Duodenal mucosa (tissue), 2 donors: ENCODE results near the gene C11orf68.

Experiments used
- H3K27ac ChIP-seq: one replicate; pipeline ENCODE4 v1.7.0; 2013; ENCODE audit warnings: low read depth, low read length
- H3K27me3 ChIP-seq, 2 donors: one replicate each; pipeline ENCODE4 v1.7.0; 2013; ENCODE audit warnings: low read length in 2 of 2, control low read depth in 1 of 2; ENCODE audit not compliant: insufficient read depth in 2 of 2, control insufficient read depth in 1 of 2
- H3K36me3 ChIP-seq, 2 donors: one replicate each; pipeline ENCODE4 v1.7.0; 2013; ENCODE audit warnings: low read length in 2 of 2, control low read depth in 1 of 2; ENCODE audit not compliant: insufficient read depth in 2 of 2, control insufficient read depth in 1 of 2
- H3K4me1 ChIP-seq, 2 donors: one replicate each; pipeline ENCODE4 v1.7.0; 2013; ENCODE audit warnings: low read length in 2 of 2, control low read depth in 1 of 2; ENCODE audit not compliant: insufficient read depth in 2 of 2, control insufficient read depth in 1 of 2
- H3K4me3 ChIP-seq, 2 donors: one replicate each; pipeline ENCODE4 v1.7.0; 2013; ENCODE audit warnings: low read length in 2 of 2, low read depth in 1 of 2
- H3K9ac ChIP-seq, 2 donors: one replicate each; pipeline ENCODE4 v1.7.0; 2013; ENCODE audit warnings: low read length in 2 of 2, low read depth in 1 of 2
- H3K9me3 ChIP-seq, 2 donors: one replicate each; pipeline ENCODE4 v1.7.0; 2013; ENCODE audit warnings: low read length in 2 of 2, control low read depth in 1 of 2; ENCODE audit not compliant: control insufficient read depth in 1 of 2

The C11orf68 gene

GRCh38 chr11:65900899-65901180 is 18.0 kb downstream of the C11orf68 start:
- H3K9ac ChIP-seq: no peak overlapping the region
- no peaks in the 10 kb centered on the region for H3K36me3 ChIP-seq
- H3K27ac ChIP-seq: no peak overlapping the region
- peaks cover 9 to 11% of the 10 kb centered on the region in 2 donors for H3K27me3 ChIP-seq
- H3K4me3 ChIP-seq: no peak overlapping the region
- H3K4me1 ChIP-seq: peaks cover 5 to 12% of the 10 kb centered on the region in 2 donors
- no peaks in the 10 kb centered on the region for H3K9me3 ChIP-seq

- H3K27ac ChIP-seq: peak within 1 kb of the TSS; percentile 47
- no peaks in the 10 kb centered on the region for H3K36me3 ChIP-seq
- H3K9ac ChIP-seq: peak within 1 kb of the TSS in 1 of 2 donors; percentile 35
- peaks cover 9 to 11% of the 10 kb centered on the region in 2 donors for H3K27me3 ChIP-seq
- peak within 1 kb of the TSS; percentile 61 to 62 for H3K4me3 ChIP-seq
- peaks cover 5 to 12% of the 10 kb centered on the region in 2 donors for H3K4me1 ChIP-seq
- H3K9me3 ChIP-seq: no peaks in the 10 kb centered on the region
Measured at GRCh38 chr11:65900125-65900898, 18.6 kb downstream of the C11orf68 start, which contains the start of gene FOSL1. TSS of gene FOSL1 (minus strand) at chr11:65900388. CDS start at chr11:65900339, 49 bp downstream.

- H3K36me3 ChIP-seq: no peaks in the 10 kb centered on the region
- H3K4me3 ChIP-seq: peak overlapping the region; percentile 61 to 62
- peaks cover 5 to 12% of the 10 kb centered on the region in 2 donors for H3K4me1 ChIP-seq
- H3K27me3 ChIP-seq: peaks cover 9 to 11% of the 10 kb centered on the region in 2 donors
- peak overlapping the region in 1 of 2 donors; percentile 35 for H3K9ac ChIP-seq
- H3K27ac ChIP-seq: peak overlapping the region; percentile 47
- H3K9me3 ChIP-seq: no peaks in the 10 kb centered on the region
Measured at GRCh38 chr11:65899356-65900124, 19.3 kb downstream of the C11orf68 start.

- Histone ChIP-seq H3K27ac (no peak overlapping the region), H3K4me3 (peak overlapping the region; percentile 61 to 62), H3K9me3 (no peaks in the 10 kb centered on the region), H3K4me1 (peaks cover 5 to 17% of the 10 kb centered on the region in 2 donors), H3K9ac (no peak overlapping the region), H3K27me3 (peaks cover 9 to 11% of the 10 kb centered on the region in 2 donors), H3K36me3 (no peaks in the 10 kb centered on the region)
Measured at GRCh38 chr11:65898656-65899355, 20.1 kb downstream of the C11orf68 start.

GRCh38 chr11:65897020-65897471 is 21.8 kb downstream of the C11orf68 start:
- Histone ChIP-seq H3K36me3 (no peaks in the 10 kb centered on the region), H3K4me1 (peaks cover 10 to 32% of the 10 kb centered on the region in 2 donors), H3K4me3 (no peak overlapping the region), H3K27me3 (peaks cover 9 to 11% of the 10 kb centered on the region in 2 donors), H3K27ac (no peak overlapping the region), H3K9ac (no peak overlapping the region), H3K9me3 (no peaks in the 10 kb centered on the region)

- Histone ChIP-seq H3K4me3 (no peak overlapping the region), H3K9me3 (no peaks in the 10 kb centered on the region), H3K9ac (no peak overlapping the region), H3K27ac (no peak overlapping the region), H3K27me3 (peaks cover 9 to 14% of the 10 kb centered on the region in 2 donors), H3K36me3 (no peaks in the 10 kb centered on the region), H3K4me1 (peaks cover 17 to 39% of the 10 kb centered on the region in 2 donors)
Measured at GRCh38 chr11:65896034-65896999, 22.5 kb downstream of the C11orf68 start.

GRCh38 chr11:65895482-65895981 is 23.3 kb downstream of the C11orf68 start:
- no peak overlapping the region for H3K4me3 ChIP-seq
- H3K4me1 ChIP-seq: peaks cover 18 to 39% of the 10 kb centered on the region in 2 donors
- H3K27me3 ChIP-seq: peaks cover 9 to 14% of the 10 kb centered on the region in 2 donors
- H3K9ac ChIP-seq: no peak overlapping the region
- H3K27ac ChIP-seq: no peak overlapping the region
- no peaks in the 10 kb centered on the region for H3K36me3 ChIP-seq
- H3K9me3 ChIP-seq: no peaks in the 10 kb centered on the region

GRCh38 chr11:65894034-65894591 is 24.7 kb downstream of the C11orf68 start:
- H3K4me3 ChIP-seq: peak overlapping the region; percentile 52 to 53
- peaks cover 4 to 7% of the 10 kb centered on the region in 2 donors for H3K27me3 ChIP-seq
- peak overlapping the region in 1 of 2 donors; percentile 60 for H3K9ac ChIP-seq
- H3K4me1 ChIP-seq: peaks cover 29 to 43% of the 10 kb centered on the region in 2 donors
- no peaks in the 10 kb centered on the region for H3K9me3 ChIP-seq
- no peak overlapping the region for H3K27ac ChIP-seq
- no peaks in the 10 kb centered on the region for H3K36me3 ChIP-seq
